Frontal cortex (tissue), 4 donors: ENCODE measurements around the gene UACA. TPM values are rescaled to one million over a fixed set of nuclear protein-coding genes. Genes with fewer than 3 reads are reported as not detected.
"Not testable (repeated sequence)": the region's sequence is repeated elsewhere in the genome, so short reads cannot be mapped to it uniquely, and the experiment has no call there.

Source experiments
- DNase-seq, 2 donors: peaks; one replicate each; pipeline ENCODE4 v3.0.0; 2012; ENCODE audit warnings: low spot score in 2 of 2
- FAIRE-seq: peaks from 2 replicates; lab custom pipeline; 2012; peaks lifted over from hg19 to GRCh38; lab: Jason Lieb, UNC
- total RNA-seq: library from RNA; depleted of rRNA; stranded (reverse); fragments of >200 nt; gene quantifications from one replicate; pipeline ENCODE4 v1.2.3, GENCODE V29; 2014
- donor health status: control.
- donor health status: control.
- donor health status: control.

UACA gene
- total RNA-seq, 1 donor from 2014 or later, result 22.0 TPM

- DNase-seq, result no peak
- FAIRE-seq, result no peak
These were observed 2.3 kb downstream of the UACA start for GRCh38 chr15:70761046-70761445.

- FAIRE-seq (no peak), DNase-seq (no peak)
These were observed 4.4 kb downstream of the UACA start for GRCh38 chr15:70758790-70759462.

- no peak for DNase-seq
These were observed 5.7 kb downstream of the UACA start for GRCh38 chr15:70757627-70758026.

GRCh38 chr15:70754862-70755261 is 8.5 kb downstream of the UACA start:
- FAIRE-seq (no peak), DNase-seq (no peak)

More at GRCh38 chr15:70757627-70758026, 5.7 kb downstream of the UACA start:
- no peak for FAIRE-seq

- no peak for FAIRE-seq
- no peak for DNase-seq
These were observed 10.1 kb downstream of the UACA start for GRCh38 chr15:70753101-70753829.

- FAIRE-seq (no peak), DNase-seq (no peak)
These were observed 11.1 kb downstream of the UACA start for GRCh38 chr15:70752193-70752635.

GRCh38 chr15:70750203-70750869 is 13.0 kb downstream of the UACA start:
- DNase-seq (no peak), FAIRE-seq (no peak)

- no peak for FAIRE-seq
- DNase-seq, result no peak
These were observed 15.0 kb downstream of the UACA start for GRCh38 chr15:70748281-70748747.

- DNase-seq, FAIRE-seq: not testable (repeated sequence)
These were observed 16.8 kb downstream of the UACA start for GRCh38 chr15:70746598-70746997.

GRCh38 chr15:70742928-70743327 is 20.4 kb downstream of the UACA start:
- FAIRE-seq (no peak), DNase-seq (no peak)

GRCh38 chr15:70741677-70742293 is 21.6 kb downstream of the UACA start:
- FAIRE-seq (no peak), DNase-seq (no peak)

- no peak for DNase-seq
- FAIRE-seq, result no peak
These were observed 22.2 kb downstream of the UACA start for GRCh38 chr15:70741107-70741531.

GRCh38 chr15:70735040-70735439 is 28.3 kb downstream of the UACA start:
- DNase-seq, FAIRE-seq: not testable (repeated sequence)

GRCh38 chr15:70729164-70729563 is 34.2 kb downstream of the UACA start:
- FAIRE-seq (no peak), DNase-seq (no peak)

GRCh38 chr15:70726753-70727152 is 36.6 kb downstream of the UACA start:
- DNase-seq (no peak), FAIRE-seq (no peak)

- FAIRE-seq (no peak), DNase-seq (no peak)
These were observed 39.4 kb downstream of the UACA start for GRCh38 chr15:70723927-70724326.

- no peak for DNase-seq
- no peak for FAIRE-seq
These were observed 40.3 kb downstream of the UACA start for GRCh38 chr15:70723122-70723422.

GRCh38 chr15:70722266-70723121 is 40.9 kb downstream of the UACA start:
- peak; percentile 19 to 47 for DNase-seq
- peak; percentile 97 for FAIRE-seq

- DNase-seq (no peak), FAIRE-seq (no peak)
These were observed 42.9 kb downstream of the UACA start for GRCh38 chr15:70720228-70721016.
